Prostate gland (tissue), 2 donors: ENCODE data around the gene STIM1. TPM values are rescaled to one million over a fixed set of nuclear protein-coding genes. Genes with fewer than 3 reads are reported as not detected.

Experiments used
- DNase-seq: peaks from one replicate; pipeline ENCODE4 v3.0.0-alpha.2; 2019; ENCODE audit warnings: low spot score
- H3K27ac ChIP-seq, 2 donors: fragments of 200-600 bp; sonication (generic); 2 replicates each; pipeline ENCODE4 v1.5.1; 2017 to 2019
- H3K27me3 ChIP-seq: fragments of 200-600 bp; sonication (generic); replicated peaks from 2 replicates; pipeline ENCODE4 v1.5.1; 2019; ENCODE audit not compliant: insufficient read depth
- H3K36me3 ChIP-seq, 2 donors: fragments of 200-600 bp; sonication (generic); 1 replicate in 1 of 2; 2 replicates in 1 of 2; pipeline versions ENCODE4 v1.5.1 to v1.8.1; 2017 to 2019
- H3K4me1 ChIP-seq: fragments of 200-600 bp; sonication (generic); replicated peaks from 2 replicates; pipeline ENCODE4 v1.5.1; 2019
- H3K4me3 ChIP-seq, 2 donors: fragments of 200-600 bp; sonication (generic); 2 replicates each; pipeline ENCODE4 v1.5.1; 2017 to 2019
- H3K9me3 ChIP-seq: fragments of 200-600 bp; sonication (generic); 2 replicates; pipeline ENCODE4 v1.5.1; 2017
- CTCF ChIP-seq, 4 experiments: fragments of 200-600 bp in 2 of 4; fragments of 450-650 bp in 2 of 4; sonication (generic) in 2 of 4; IDR thresholded peaks; 1 replicate in 3 of 4; 2 replicates in 1 of 4; pipeline ENCODE4 v1.5.1; 2016 to 2019; ENCODE audit warnings: antibody characterized with exemption in 4 of 4, mild to moderate bottlenecking in 2 of 4, moderate library complexity in 2 of 4
- POLR2A ChIP-seq: fragments of 450-650 bp; IDR thresholded peaks from one replicate; pipeline ENCODE4 v1.6.1; 2016; ENCODE audit warnings: antibody characterized with exemption, mild to moderate bottlenecking
- POLR2AphosphoS5 ChIP-seq: sonication (generic); formaldehyde crosslinking; IDR thresholded peaks from one replicate; pipeline ENCODE4 v1.6.1; 2017; ENCODE audit warnings: antibody characterized with exemption
- WGBS: methylation state at CpG from one replicate; pipeline ENCODE4 v1.1.5; 2018; 5-methylcytosine and 5-hydroxymethylcytosine counted together
- intact Hi-C: fragments of 100-400 bp; cut with DNase I; formaldehyde crosslinking; loops from one replicate; pipeline ENCODE4 v1.14.2; 2022
- total RNA-seq, 2 donors: library from RNA; depleted of rRNA; stranded (reverse); fragments of >200 nt; gene quantifications; one replicate each; pipeline ENCODE4 v1.1.0, GENCODE V29; 2016

Gene STIM1
- total RNA-seq, 2 donors from 2014 or later: 34.1 to 65.0 TPM

DNA sequence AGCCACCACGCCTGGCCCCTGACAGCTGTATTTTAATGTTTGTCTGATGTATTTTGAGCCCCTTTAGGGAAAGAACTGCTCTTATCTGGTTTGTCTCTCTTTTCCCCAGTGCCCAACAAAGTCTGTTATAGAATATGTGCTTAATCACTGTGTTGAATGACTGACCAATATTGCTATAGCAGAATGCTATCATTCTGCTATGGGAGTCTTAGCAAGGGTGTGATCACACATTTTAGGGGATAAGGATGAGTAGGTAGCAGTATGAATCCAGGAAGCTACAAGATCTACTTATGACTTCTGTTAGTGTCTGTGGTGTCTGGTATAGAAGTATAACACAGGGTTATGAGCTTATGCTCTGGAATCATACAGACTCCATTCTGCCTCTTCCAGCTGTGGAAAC lies 121.6 kb downstream of the STIM1 start:
- H3K9me3 ChIP-seq: no peaks in the 10 kb centered on the region
- intact Hi-C loops: no loop called here
- TF ChIP-seq POLR2A: no peak
- TF ChIP-seq POLR2AphosphoS5: no peak
- no peak for TF ChIP-seq CTCF (IDR thresholded peaks at IDR 0.05)
- no peak for DNase-seq
- H3K4me1 ChIP-seq: no peaks in the 10 kb centered on the region
- no peaks in the 10 kb centered on the region for H3K27me3 ChIP-seq
- 100% methylated on average over 1 of the region's 1 CpG for WGBS
- H3K27ac ChIP-seq: no peak overlapping the region
- H3K4me3 ChIP-seq: no peak overlapping the region
- no peaks in the 10 kb centered on the region for H3K36me3 ChIP-seq

GRCh38 chr11:3981084-3981633 lies 125.7 kb downstream of the STIM1 start:
- H3K4me3 ChIP-seq: no peak overlapping the region
- H3K9me3 ChIP-seq: no peaks in the 10 kb centered on the region
- no peaks in the 10 kb centered on the region for H3K27me3 ChIP-seq
- H3K27ac ChIP-seq: no peak overlapping the region
- 72% methylated on average over 9 of the region's 9 CpGs for WGBS
- intact Hi-C loops: no loop called here
- H3K4me1 ChIP-seq: no peaks in the 10 kb centered on the region
- no peak for TF ChIP-seq CTCF (IDR thresholded peaks at IDR 0.05)
- TF ChIP-seq POLR2A: no peak
- no peak for TF ChIP-seq POLR2AphosphoS5
- H3K36me3 ChIP-seq: no peaks in the 10 kb centered on the region
- no peak for DNase-seq

- Histone ChIP-seq H3K36me3 (no peaks in the 10 kb centered on the region), H3K4me3 (no peak overlapping the region), H3K4me1 (no peaks in the 10 kb centered on the region), H3K9me3 (no peaks in the 10 kb centered on the region), H3K27me3 (no peaks in the 10 kb centered on the region), H3K27ac (no peak overlapping the region)
- TF ChIP-seq CTCF (IDR thresholded peaks at IDR 0.05) (no peak), POLR2AphosphoS5 (no peak), POLR2A (no peak)
- intact Hi-C loops: no loop called here
- WGBS: 97% methylated on average over 2 of the region's 2 CpGs
- no peak for DNase-seq
These were observed 127.0 kb downstream of the STIM1 start for GRCh38 chr11:3982431-3982830.

GRCh38 chr11:3983101-3983500 lies 127.6 kb downstream of the STIM1 start:
- no peaks in the 10 kb centered on the region for H3K9me3 ChIP-seq
- intact Hi-C loops: no loop called here
- no peak overlapping the region for H3K4me3 ChIP-seq
- no peaks in the 10 kb centered on the region for H3K27me3 ChIP-seq
- TF ChIP-seq POLR2A (no peak), CTCF (IDR thresholded peaks at IDR 0.05) (no peak), POLR2AphosphoS5 (no peak)
- no peaks in the 10 kb centered on the region for H3K36me3 ChIP-seq
- 97% methylated on average over 3 of the region's 3 CpGs for WGBS
- no peaks in the 10 kb centered on the region for H3K4me1 ChIP-seq
- no peak overlapping the region for H3K27ac ChIP-seq
- no peak for DNase-seq

DNA sequence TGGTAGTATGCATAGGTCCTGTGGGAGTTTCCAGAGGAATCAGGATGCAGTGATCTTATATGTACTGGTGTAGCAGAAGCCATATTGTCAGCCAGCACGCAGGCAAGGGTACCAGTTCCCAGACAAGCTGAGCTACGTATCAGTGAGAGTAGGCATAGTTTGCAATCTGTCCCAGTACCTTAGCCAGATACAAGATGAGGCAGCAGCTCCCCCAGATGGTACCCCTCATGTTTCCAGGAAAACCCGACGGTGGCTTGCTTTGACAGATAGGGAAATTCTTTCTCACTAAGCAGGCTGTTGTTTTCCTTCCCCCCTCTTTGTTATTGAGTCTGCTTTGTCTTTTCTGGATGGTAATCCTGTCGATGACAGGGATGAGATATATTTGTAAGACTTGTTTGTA lies 129.4 kb downstream of the STIM1 start:
- Histone ChIP-seq H3K27ac (no peak overlapping the region), H3K9me3 (no peaks in the 10 kb centered on the region), H3K36me3 (no peaks in the 10 kb centered on the region), H3K27me3 (no peaks in the 10 kb centered on the region), H3K4me3 (no peak overlapping the region), H3K4me1 (no peaks in the 10 kb centered on the region)
- no peak for DNase-seq
- TF ChIP-seq POLR2A (no peak), CTCF (IDR thresholded peaks at IDR 0.05) (no peak), POLR2AphosphoS5 (no peak)
- WGBS: 50% methylated on average over 5 of the region's 5 CpGs
- intact Hi-C loops: no loop called here
